HepG2 (cell line): Measurements from ENCODE around the gene TFDP1. TPM values are rescaled to one million over a fixed set of nuclear protein-coding genes. Genes with fewer than 3 reads are reported as not detected.

Experiments used
- ATAC-seq: fragments of 200-7000 bp; cut with Tn5 transposase; 3 replicates; pipeline ENCODE4 v1.9.1; 2020; ENCODE audit warnings: mild to moderate bottlenecking, moderate library complexity
- BruUV-seq: library from RNA; stranded (reverse); fragments of 400-500 nt; replicated peaks from 2 replicates; lab custom pipeline; 2021; lab: Mats Ljungman, UMichigan
- CTCF ChIA-PET: fragments of 300-600 bp; formaldehyde crosslinking; extraction: SDS; loops from one replicate; lab custom pipeline; 2021; ENCODE audit warnings: low total read pairs, inconsistent platforms, low intra/inter-chr PET ratio; lab: Yijun Ruan, JAX
- POLR2A ChIA-PET: fragments of 350-600 bp; sonication (Branson Sonifier 250); formaldehyde crosslinking; loops from one replicate; lab custom pipeline; 2020; ENCODE audit warnings: antibody characterized with exemption, inconsistent platforms; lab: Yijun Ruan, JAX
- DNase-seq: peaks from one replicate; pipeline ENCODE4 v3.0.0-alpha.2; 2015; ENCODE audit warnings: low spot score
- FAIRE-seq: peaks from 3 replicates; lab custom pipeline; 2011; peaks lifted over from hg19 to GRCh38; lab: Jason Lieb, UNC
- H2AFZ ChIP-seq: one replicate; pipeline ENCODE4 v1.6.1; 2011; ENCODE audit warnings: low read length, inconsistent platforms
- H3K27ac ChIP-seq: fragments of 300-600 bp; 3 replicates; pipeline ENCODE4 v1.8.0; 2011; ENCODE audit warnings: mixed run types, mild to moderate bottlenecking, mixed read lengths, low read length, inconsistent platforms; ENCODE audit not compliant: insufficient read depth; ENCODE audit errors: extremely low read length
- H3K27me3 ChIP-seq, 2 experiments: fragments of 200-600 bp in 1 of 2; 2 replicates in 1 of 2; 3 replicates in 1 of 2; pipeline versions ENCODE4 v1.6.0 to v1.8.0; 2011; ENCODE audit warnings: low read length in 2 of 2, mild to moderate bottlenecking in 2 of 2, moderate library complexity in 2 of 2, inconsistent platforms in 1 of 2; ENCODE audit not compliant: insufficient read depth in 2 of 2, control insufficient read depth in 1 of 2
- H3K36me3 ChIP-seq, 2 experiments: fragments of 200-600 bp in 1 of 2; replicated peaks in 1 of 2; 2 replicates in 1 of 2; 3 replicates in 1 of 2; pipeline versions ENCODE4 v1.5.1 to v1.8.0; 2011; ENCODE audit warnings: low read length in 2 of 2, inconsistent platforms in 1 of 2; ENCODE audit not compliant: insufficient read depth in 2 of 2, control insufficient read depth in 1 of 2
- H3K4me1 ChIP-seq: 2 replicates; pipeline ENCODE4 v1.5.1; 2012; ENCODE audit warnings: low read length, inconsistent platforms; ENCODE audit not compliant: insufficient read depth
- H3K4me2 ChIP-seq: 2 replicates; pipeline ENCODE4 v1.6.0; 2011; ENCODE audit warnings: low read depth, low read length, inconsistent platforms
- H3K4me3 ChIP-seq, 3 experiments: fragments of 200-600 bp in 1 of 3; sonication (generic), shearing (Covaris generic) in 1 of 3; replicated peaks in 1 of 3; 2 replicates each; pipeline ENCODE4 v1.5.1; 2011 to 2016; ENCODE audit warnings: low read length in 3 of 3, inconsistent platforms in 2 of 3, low read depth in 2 of 3, mild to moderate bottlenecking in 2 of 3, control low read depth in 1 of 3, mixed read lengths in 1 of 3; ENCODE audit not compliant: insufficient read depth in 1 of 3
- H3K79me2 ChIP-seq: one replicate; pipeline ENCODE4 v1.6.1; 2011; ENCODE audit warnings: low read length, inconsistent platforms; ENCODE audit not compliant: insufficient read depth
- H3K9ac ChIP-seq: 2 replicates; pipeline ENCODE4 v1.6.0; 2011; ENCODE audit warnings: mild to moderate bottlenecking, low read depth, low read length, inconsistent platforms; ENCODE audit not compliant: insufficient read depth
- H3K9me3 ChIP-seq: 2 replicates; pipeline ENCODE4 v1.5.1; 2012; ENCODE audit warnings: mild to moderate bottlenecking, low read length
- H4K20me1 ChIP-seq: 2 replicates; pipeline ENCODE4 v1.6.0; 2011; ENCODE audit warnings: inconsistent platforms, mild to moderate bottlenecking, low read length, moderate library complexity; ENCODE audit not compliant: insufficient read depth
- CEBPB ChIP-seq: IDR thresholded peaks from 2 replicates; pipeline ENCODE4 v1.6.1; 2011; ENCODE audit warnings: low read depth, low read length, improper control_type of control experiment, borderline replicate concordance
- PHF8 ChIP-seq: sonication (generic); formaldehyde crosslinking; IDR thresholded peaks from 2 replicates; pipeline ENCODE4 v1.5.0; 2020; ENCODE audit warnings: missing genetic modification reagents
- ZMAT3 ChIP-seq: sonication (generic); formaldehyde crosslinking; conservative IDR thresholded peaks from 2 replicates; pipeline ENCODE4 v1.7.0; 2021; ENCODE audit warnings: missing genetic modification reagents
- ZNF180 ChIP-seq: sonication (generic); formaldehyde crosslinking; IDR thresholded peaks from 2 replicates; pipeline ENCODE4 v1.4.0; 2020; ENCODE audit warnings: low read depth, missing genetic modification reagents, borderline replicate concordance
- ZNF563 ChIP-seq: sonication (generic); formaldehyde crosslinking; IDR thresholded peaks from 2 replicates; pipeline ENCODE4 v1.8.0; 2022; ENCODE audit warnings: mild to moderate bottlenecking, moderate library complexity, missing genetic modification reagents
- WGBS: methylation state at CpG from one replicate; pipeline ENCODE4 v1.1.6; 2017; ENCODE audit warnings: low lambda C conversion rate; 5-methylcytosine and 5-hydroxymethylcytosine counted together
- in situ Hi-C: cut with HindIII; loops from 2 replicates; pipeline ENCODE4 v1.10.0; 2017; ENCODE audit warnings: low pct_unique_long_range_greater_than_20kb; ENCODE audit not compliant: extremely low pct_ligation_motif_present
- intact Hi-C: fragments of 100-400 bp; cut with micrococcal nuclease; formaldehyde crosslinking; loops from one replicate; pipeline ENCODE4 v1.10.0; 2022; ENCODE audit not compliant: unreplicated experiment
- polyA plus RNA-seq, 8 experiments: library from polyadenylated mRNA; depleted of rRNA in 3 of 8; stranded (reverse) in 7 of 8; unstranded in 1 of 8; fragments of >200 nt; fragmentation: Illumina TruSeq in 4 of 8; extraction: Trizol in 4 of 8; gene quantifications; 2 replicates each; pipeline versions ENCODE4 v1.2.1 to v1.2.3, GENCODE V29; 2011 to 2016; ENCODE audit warnings: low read depth in 4 of 8, missing spikeins in 1 of 8, mixed read lengths in 1 of 8; ENCODE audit not compliant: insufficient read depth in 1 of 8
- total RNA-seq, 5 experiments: library from RNA; depleted of rRNA; stranded (reverse); fragments of >200 nt; fragmentation: Illumina TruSeq; extraction: Trizol; gene quantifications; 2 replicates each; pipeline ENCODE4 v1.2.3, GENCODE V29; 2016; ENCODE audit warnings: low read depth in 1 of 5
- TF ChIP-seq, protein P1 (sequence below): sonication (generic); formaldehyde crosslinking; IDR thresholded peaks from 2 replicates; pipeline ENCODE4 v1.5.1; 2020; ENCODE audit warnings: mild to moderate bottlenecking, missing genetic modification reagents, moderate library complexity

The TFDP1 gene
- total and polyA plus RNA-seq, 2 of the 13 experiments (the other 11 are each of a cell fraction or from before 2014, with no cell fraction given): 38.0 to 84.2 TPM

DNA sequence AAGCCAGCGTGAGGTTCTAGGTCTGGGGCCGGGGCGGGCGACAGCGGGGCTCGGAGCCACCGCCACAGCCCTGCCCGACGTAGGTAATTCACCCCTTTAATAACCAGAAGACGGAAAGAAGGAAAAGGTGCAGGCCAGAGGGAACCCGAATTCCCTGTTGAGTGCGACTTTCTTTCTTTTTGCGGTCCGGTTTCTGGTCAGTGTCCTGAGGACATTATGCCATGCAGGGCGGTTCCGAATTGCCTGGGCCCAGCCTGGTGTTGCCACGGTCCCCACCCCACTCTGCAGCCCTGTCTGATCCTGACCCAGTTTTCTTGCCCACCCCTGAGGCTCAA, 18.4 kb upstream of the TFDP1 start:
- H4K20me1 ChIP-seq: no peaks in the 10 kb centered on the region
- peaks cover 20% of the 10 kb centered on the region for H3K4me1 ChIP-seq
- BruUV-seq: no TSS peak
- DNase-seq (no peak), ATAC-seq (no peak), FAIRE-seq (no peak)
- POLR2A ChIA-PET: no interaction called here
- TF ChIP-seq, protein P1, sequence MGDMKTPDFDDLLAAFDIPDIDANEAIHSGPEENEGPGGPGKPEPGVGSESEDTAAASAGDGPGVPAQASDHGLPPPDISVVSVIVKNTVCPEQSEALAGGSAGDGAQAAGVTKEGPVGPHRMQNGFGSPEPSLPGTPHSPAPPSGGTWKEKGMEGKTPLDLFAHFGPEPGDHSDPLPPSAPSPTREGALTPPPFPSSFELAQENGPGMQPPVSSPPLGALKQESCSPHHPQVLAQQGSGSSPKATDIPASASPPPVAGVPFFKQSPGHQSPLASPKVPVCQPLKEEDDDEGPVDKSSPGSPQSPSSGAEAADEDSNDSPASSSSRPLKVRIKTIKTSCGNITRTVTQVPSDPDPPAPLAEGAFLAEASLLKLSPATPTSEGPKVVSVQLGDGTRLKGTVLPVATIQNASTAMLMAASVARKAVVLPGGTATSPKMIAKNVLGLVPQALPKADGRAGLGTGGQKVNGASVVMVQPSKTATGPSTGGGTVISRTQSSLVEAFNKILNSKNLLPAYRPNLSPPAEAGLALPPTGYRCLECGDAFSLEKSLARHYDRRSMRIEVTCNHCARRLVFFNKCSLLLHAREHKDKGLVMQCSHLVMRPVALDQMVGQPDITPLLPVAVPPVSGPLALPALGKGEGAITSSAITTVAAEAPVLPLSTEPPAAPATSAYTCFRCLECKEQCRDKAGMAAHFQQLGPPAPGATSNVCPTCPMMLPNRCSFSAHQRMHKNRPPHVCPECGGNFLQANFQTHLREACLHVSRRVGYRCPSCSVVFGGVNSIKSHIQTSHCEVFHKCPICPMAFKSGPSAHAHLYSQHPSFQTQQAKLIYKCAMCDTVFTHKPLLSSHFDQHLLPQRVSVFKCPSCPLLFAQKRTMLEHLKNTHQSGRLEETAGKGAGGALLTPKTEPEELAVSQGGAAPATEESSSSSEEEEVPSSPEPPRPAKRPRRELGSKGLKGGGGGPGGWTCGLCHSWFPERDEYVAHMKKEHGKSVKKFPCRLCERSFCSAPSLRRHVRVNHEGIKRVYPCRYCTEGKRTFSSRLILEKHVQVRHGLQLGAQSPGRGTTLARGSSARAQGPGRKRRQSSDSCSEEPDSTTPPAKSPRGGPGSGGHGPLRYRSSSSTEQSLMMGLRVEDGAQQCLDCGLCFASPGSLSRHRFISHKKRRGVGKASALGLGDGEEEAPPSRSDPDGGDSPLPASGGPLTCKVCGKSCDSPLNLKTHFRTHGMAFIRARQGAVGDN (CRISPR knock-in tag): peak; percentile 15; the same call in 1 of the 2 replicates
- TF ChIP-seq ZNF180 (no peak), PHF8 (CRISPR knock-in tag) (no peak), ZNF563 (CRISPR knock-in tag) (no peak), CEBPB (no peak), ZMAT3 (CRISPR knock-in tag) (no peak)
- CTCF ChIA-PET: no interaction called here
- in situ Hi-C loops: no loop called here
- H3K79me2 ChIP-seq: no peaks in the 10 kb centered on the region
- H3K9ac ChIP-seq: no peak overlapping the region
- no peak overlapping the region for H2AFZ ChIP-seq
- intact Hi-C loops: no loop called here
- H3K9me3 ChIP-seq: no peaks in the 10 kb centered on the region
- H3K4me2 ChIP-seq: peak overlapping the region; percentile 40; the same call in 1 of the 2 replicates
- H3K27ac ChIP-seq: no peak overlapping the region
- H3K27me3 ChIP-seq: no peaks in the 10 kb centered on the region
- no peaks in the 10 kb centered on the region for H3K36me3 ChIP-seq
- H3K4me3 ChIP-seq: no peak overlapping the region
- 77% methylated on average over 15 of the region's 17 CpGs for WGBS
